WI38 (cell line): ENCODE measurements around the gene PTBP1.
A peak's percentile ranks its signal among the peaks of the same experiment; 100 is the strongest.

Experiments
- H3K4me3 ChIP-seq: 2 replicates; pipeline ENCODE4 v1.5.1; 2011; ENCODE audit warnings: low read depth, mild to moderate bottlenecking, control low read depth, low read length
- TF ChIP-seq, protein P1 (sequence below): IDR thresholded peaks from 2 replicates; pipeline ENCODE4 v1.5.1; 2012; ENCODE audit warnings: low read depth, mild to moderate bottlenecking, control low read depth, low read length

Gene PTBP1

DNA sequence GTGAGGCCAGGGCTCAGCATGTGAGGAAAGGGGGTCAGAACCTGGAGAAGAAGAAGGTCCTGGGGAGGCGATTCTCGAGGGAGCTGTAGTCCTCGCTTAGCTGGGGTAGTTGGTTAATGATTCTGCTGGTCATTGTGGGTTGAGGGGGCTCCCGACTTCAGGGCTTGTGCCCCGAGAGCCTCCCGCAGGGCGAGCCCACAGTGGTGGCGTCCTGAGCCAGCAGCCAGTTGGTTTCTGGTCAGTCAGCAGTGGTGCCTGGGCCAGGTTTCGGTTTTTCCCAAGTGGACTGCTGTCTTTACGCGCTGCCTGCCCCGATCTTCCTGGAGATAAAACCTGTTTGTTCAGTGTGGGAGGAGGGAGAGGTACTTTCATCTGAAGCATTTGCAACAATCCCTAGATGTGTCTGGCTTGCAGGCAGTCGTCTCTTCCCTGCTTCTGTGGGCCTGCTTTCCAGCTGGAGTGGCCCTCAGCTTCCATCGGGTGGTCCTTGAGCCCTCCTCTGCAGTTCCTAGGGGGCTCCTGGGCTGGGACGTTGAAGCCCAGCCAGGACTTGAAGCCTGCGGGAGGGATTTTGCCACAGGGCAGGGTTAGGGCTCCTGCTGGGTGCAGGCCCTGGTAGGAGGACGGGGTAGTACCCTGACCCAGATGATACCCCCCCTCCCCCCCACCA, 3.2 kb downstream of the PTBP1 start:
- H3K4me3 ChIP-seq: peak overlapping the region; percentile 16; the same call in 1 of the 2 replicates
- TF ChIP-seq, protein P1, sequence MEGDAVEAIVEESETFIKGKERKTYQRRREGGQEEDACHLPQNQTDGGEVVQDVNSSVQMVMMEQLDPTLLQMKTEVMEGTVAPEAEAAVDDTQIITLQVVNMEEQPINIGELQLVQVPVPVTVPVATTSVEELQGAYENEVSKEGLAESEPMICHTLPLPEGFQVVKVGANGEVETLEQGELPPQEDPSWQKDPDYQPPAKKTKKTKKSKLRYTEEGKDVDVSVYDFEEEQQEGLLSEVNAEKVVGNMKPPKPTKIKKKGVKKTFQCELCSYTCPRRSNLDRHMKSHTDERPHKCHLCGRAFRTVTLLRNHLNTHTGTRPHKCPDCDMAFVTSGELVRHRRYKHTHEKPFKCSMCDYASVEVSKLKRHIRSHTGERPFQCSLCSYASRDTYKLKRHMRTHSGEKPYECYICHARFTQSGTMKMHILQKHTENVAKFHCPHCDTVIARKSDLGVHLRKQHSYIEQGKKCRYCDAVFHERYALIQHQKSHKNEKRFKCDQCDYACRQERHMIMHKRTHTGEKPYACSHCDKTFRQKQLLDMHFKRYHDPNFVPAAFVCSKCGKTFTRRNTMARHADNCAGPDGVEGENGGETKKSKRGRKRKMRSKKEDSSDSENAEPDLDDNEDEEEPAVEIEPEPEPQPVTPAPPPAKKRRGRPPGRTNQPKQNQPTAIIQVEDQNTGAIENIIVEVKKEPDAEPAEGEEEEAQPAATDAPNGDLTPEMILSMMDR: no peak

DNA sequence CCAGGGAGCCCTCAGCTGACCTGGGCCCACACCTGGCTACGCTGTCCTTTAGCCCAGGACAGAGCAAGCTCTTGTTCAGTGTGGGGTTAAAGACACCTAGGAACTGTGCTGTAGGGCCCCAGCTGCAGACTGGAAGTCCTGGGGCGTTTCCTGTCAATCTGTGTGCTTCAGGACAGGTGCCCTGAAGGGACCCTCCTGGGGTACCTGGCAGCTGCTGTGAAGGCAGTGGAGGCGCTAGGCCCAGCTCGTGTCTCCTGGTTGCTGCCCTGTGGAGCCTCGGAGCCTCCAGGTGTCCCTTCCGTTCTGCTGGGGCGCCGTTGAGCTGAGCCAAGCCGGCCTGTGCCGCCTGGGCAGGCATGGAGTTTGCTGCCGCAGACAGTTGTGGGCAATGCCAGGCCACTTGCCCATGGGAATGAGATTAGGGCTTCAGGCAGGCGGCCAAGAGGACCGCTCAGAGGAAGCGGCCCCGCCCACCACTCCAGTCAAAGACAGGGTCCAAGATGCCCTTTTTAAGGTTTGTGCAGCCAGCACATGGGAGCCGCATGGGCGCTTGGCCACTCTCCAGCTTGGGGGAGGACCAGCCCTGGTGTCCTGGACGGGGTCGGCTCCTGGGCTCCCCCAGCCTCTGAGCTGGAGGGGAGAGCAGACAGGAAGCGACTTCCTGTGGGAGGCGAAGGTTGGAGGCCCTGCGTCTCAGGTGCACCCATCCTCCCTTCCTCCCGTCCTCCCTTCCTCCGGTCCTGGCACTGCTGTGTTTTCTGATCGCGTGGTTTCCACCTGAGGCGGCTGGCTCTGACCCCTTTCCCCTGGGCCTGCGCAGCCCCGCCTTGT, 4.0 kb downstream of the PTBP1 start:
- TF ChIP-seq, protein P1: no peak

DNA sequence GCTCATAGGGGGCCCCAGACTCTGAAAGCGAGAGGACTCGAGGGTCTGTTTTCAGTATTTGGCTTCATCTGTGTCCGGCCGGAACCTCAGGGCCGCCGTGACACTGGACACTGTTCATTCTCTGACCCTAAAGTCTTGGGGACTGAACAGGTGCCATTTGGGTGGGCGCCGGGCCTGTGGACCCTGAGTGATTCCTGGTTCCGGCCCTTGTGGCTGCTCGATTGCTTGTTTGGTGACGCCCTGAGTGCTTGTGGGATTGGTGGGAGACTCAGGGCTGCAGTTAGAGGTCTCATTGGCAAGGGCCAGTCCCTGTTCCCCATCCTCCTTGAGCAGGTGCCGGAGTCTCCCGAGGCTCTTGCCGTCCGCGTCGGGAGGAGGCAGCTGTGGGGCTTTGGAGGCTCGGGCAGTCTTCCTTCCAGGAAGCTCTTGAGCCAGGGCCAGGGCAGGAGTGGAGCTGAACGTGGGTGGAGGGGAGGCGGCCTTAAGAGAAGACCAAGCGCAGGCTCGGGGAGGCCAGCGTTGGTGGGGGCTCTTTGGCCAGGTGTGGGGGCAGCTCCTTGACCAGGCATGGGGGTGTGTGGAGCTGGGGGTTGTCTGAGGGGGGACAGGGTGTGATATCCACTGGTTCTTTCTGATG, 4.7 kb downstream of the PTBP1 start:
- TF ChIP-seq, protein P1: no peak
- H3K4me3 ChIP-seq: no peak overlapping the region

More for the DNA sequence above, 4.0 kb downstream of the PTBP1 start:
- no peak overlapping the region for H3K4me3 ChIP-seq

DNA sequence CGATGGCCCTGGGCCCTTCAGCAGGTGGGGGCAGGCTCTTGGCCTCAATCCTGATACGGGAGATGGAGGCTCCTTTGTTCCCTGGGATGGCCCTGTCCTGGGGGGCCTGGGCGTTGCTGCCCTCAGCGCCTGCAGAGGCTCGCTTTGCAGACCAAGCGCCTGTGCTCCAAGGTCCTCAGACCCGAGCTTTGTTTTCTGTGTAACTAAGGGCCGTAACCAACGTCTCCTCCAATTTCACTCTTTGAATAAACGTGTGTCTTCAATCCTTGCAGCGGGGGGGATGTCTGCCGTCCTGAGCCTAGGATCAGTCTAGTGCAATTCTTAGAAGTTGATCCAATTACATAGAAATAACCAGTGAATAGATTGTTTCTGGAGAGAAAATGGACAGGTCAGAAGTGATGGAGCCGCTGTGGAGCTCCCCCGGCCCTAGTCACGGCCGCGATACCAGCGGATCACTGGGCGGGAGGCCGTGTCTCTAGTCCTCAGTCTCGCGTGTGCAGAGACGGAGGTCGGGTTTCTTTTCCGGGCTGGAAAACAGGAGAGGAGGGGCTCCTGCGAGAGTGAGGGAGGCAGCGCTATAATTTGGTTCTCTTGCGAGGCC, 5.3 kb downstream of the PTBP1 start:
- H3K4me3 ChIP-seq: no peak overlapping the region
- TF ChIP-seq, protein P1: no peak

GRCh38 chr19:803099-803561, 5.9 kb downstream of the PTBP1 start:
- no peak overlapping the region for H3K4me3 ChIP-seq
- TF ChIP-seq, protein P1: no peak

GRCh38 chr19:803686-804418, 6.6 kb downstream of the PTBP1 start:
- no peak overlapping the region for H3K4me3 ChIP-seq
- TF ChIP-seq, protein P1: no peak
